Natural killer cell (primary cell): Measurements from ENCODE around the gene DOP1B. TPM values are rescaled to one million over a fixed set of nuclear protein-coding genes. Genes with fewer than 3 reads are reported as not detected.
A peak's percentile ranks its signal among the peaks of the same experiment; 100 is the strongest.

Source experiments
- ATAC-seq, 3 donors: fragments of 150-1000 bp in 2 of 3; fragments of 200-7000 bp in 1 of 3; cut with Tn5 transposase; 1 replicate in 1 of 3; 2 replicates in 2 of 3; pipeline ENCODE4 v1.10.0; 2021; ENCODE audit warnings: mild to moderate bottlenecking in 2 of 3, moderate library complexity in 2 of 3
- DNase-seq, 2 donors: peaks; one replicate each; pipeline versions ENCODE4 v3.0.0 to v3.0.0-alpha.2; 2013 to 2021; ENCODE audit warnings: mixed read lengths in 1 of 2
- H3K27ac ChIP-seq: one replicate; pipeline ENCODE4 v1.5.1; 2013; ENCODE audit warnings: mild to moderate bottlenecking, low read length
- H3K27me3 ChIP-seq: one replicate; pipeline ENCODE4 v1.6.1; 2013; ENCODE audit warnings: low read length; ENCODE audit not compliant: control insufficient read depth, insufficient read depth
- H3K36me3 ChIP-seq: one replicate; pipeline ENCODE4 v1.6.1; 2013; ENCODE audit warnings: low read length; ENCODE audit not compliant: control insufficient read depth, insufficient read depth
- H3K4me1 ChIP-seq: one replicate; pipeline ENCODE4 v1.6.1; 2013; ENCODE audit warnings: low read length; ENCODE audit not compliant: control insufficient read depth, insufficient read depth
- H3K4me3 ChIP-seq: one replicate; pipeline ENCODE4 v1.5.1; 2013; ENCODE audit warnings: low read length
- H3K9me3 ChIP-seq: one replicate; pipeline ENCODE4 v1.6.1; 2013; ENCODE audit warnings: low read length; ENCODE audit not compliant: control insufficient read depth, insufficient read depth
- H3K27ac Mint-ChIP-seq, 2 donors: one replicate each; pipeline ENCODE4 v1.8.0; 2022; ENCODE audit warnings: mild to moderate bottlenecking in 2 of 2, mixed read lengths in 2 of 2, moderate library complexity in 1 of 2
- H3K27me3 Mint-ChIP-seq, 2 donors: one replicate each; pipeline ENCODE4 v1.8.0; 2022; ENCODE audit warnings: low read depth in 2 of 2, mixed read lengths in 2 of 2
- H3K36me3 Mint-ChIP-seq: one replicate; pipeline ENCODE4 v1.8.0; 2022; ENCODE audit warnings: mixed read lengths
- H3K4me1 Mint-ChIP-seq, 2 donors: one replicate each; pipeline ENCODE4 v1.8.0; 2022; ENCODE audit warnings: mixed read lengths in 2 of 2
- H3K4me3 Mint-ChIP-seq: one replicate; pipeline ENCODE4 v1.8.0; 2022; ENCODE audit warnings: mild to moderate bottlenecking, moderate library complexity, mixed read lengths
- H3K9me3 Mint-ChIP-seq, 2 donors: one replicate each; pipeline ENCODE4 v1.8.0; 2022; ENCODE audit warnings: mixed read lengths in 2 of 2
- CTCF ChIP-seq: fragments of 200-600 bp; IDR thresholded peaks from one replicate; pipeline ENCODE4 v1.8.0; 2022; ENCODE audit warnings: antibody characterized with exemption
- WGBS: methylation state at CpG from one replicate; pipeline ENCODE4 v1.1.7; 2013; ENCODE audit warnings: missing lambda C conversion rate; ENCODE audit not compliant: insufficient coverage; 5-methylcytosine and 5-hydroxymethylcytosine counted together
- intact Hi-C: fragments of 100-400 bp; cut with micrococcal nuclease; formaldehyde crosslinking; loops from one replicate; pipeline ENCODE4 v1.14.2; 2022
- total RNA-seq, 4 donors: library from RNA; stranded (reverse); fragments of 120-200 nt in 1 of 4; gene quantifications; one replicate each; pipeline versions ENCODE4 v1.2.3 to v1.2.4, GENCODE V29; 2013 to 2022

Gene DOP1B
- total RNA-seq, 3 donors from 2014 or later (not counting 1 experiment from before 2014, with no cell fraction given) = 29.5 to 32.1 (median 31.9) TPM

- DNase-seq = no peak
- TF ChIP-seq CTCF = no peak
- ATAC-seq = no peak
- Histone ChIP-seq H3K27me3 (no peaks in the 10 kb centered on the region), H3K27ac (no peak overlapping the region), H3K4me1 (peaks cover 3% of the 10 kb centered on the region), H3K9me3 (no peaks in the 10 kb centered on the region), H3K4me3 (no peak overlapping the region), H3K36me3 (peaks cover 4% of the 10 kb centered on the region)
- no peak overlapping the region for H3K4me3 Mint-ChIP-seq
- H3K4me1 Mint-ChIP-seq = peaks cover 22 to 34% of the 10 kb centered on the region in 2 donors
- WGBS = 93% methylated on average over 16 of the region's 16 CpGs
- no peaks in the 10 kb centered on the region for H3K27me3 Mint-ChIP-seq
- intact Hi-C loops = no loop called here
- H3K36me3 Mint-ChIP-seq = no peaks in the 10 kb centered on the region
- no peaks in the 10 kb centered on the region for H3K9me3 Mint-ChIP-seq
- H3K27ac Mint-ChIP-seq = no peak overlapping the region
These were observed 27.9 kb downstream of the DOP1B start for GRCh38 chr21:36184545-36184944.

GRCh38 chr21:36185523-36185922 is 28.9 kb downstream of the DOP1B start:
- peaks cover 3% of the 10 kb centered on the region for H3K4me1 ChIP-seq
- Mint-ChIP-seq H3K4me1 (peaks cover 22 to 34% of the 10 kb centered on the region in 2 donors), H3K36me3 (no peaks in the 10 kb centered on the region), H3K27ac (peak overlapping the region in 1 of 2 donors; percentile 65), H3K4me3 (no peak overlapping the region), H3K9me3 (no peaks in the 10 kb centered on the region), H3K27me3 (no peaks in the 10 kb centered on the region)
- H3K27ac ChIP-seq = no peak overlapping the region
- DNase-seq (no peak), ATAC-seq (no peak)
- H3K36me3 ChIP-seq = peaks cover 4% of the 10 kb centered on the region
- H3K9me3 ChIP-seq = no peaks in the 10 kb centered on the region
- WGBS = 95% methylated on average over 8 of the region's 9 CpGs
- H3K27me3 ChIP-seq = no peaks in the 10 kb centered on the region
- H3K4me3 ChIP-seq = no peak overlapping the region
- intact Hi-C loops = no loop called here
- TF ChIP-seq CTCF = no peak

GRCh38 chr21:36186081-36186480 is 29.5 kb downstream of the DOP1B start:
- Histone ChIP-seq H3K4me3 (no peak overlapping the region), H3K36me3 (peaks cover 6% of the 10 kb centered on the region), H3K4me1 (peaks cover 3% of the 10 kb centered on the region), H3K27me3 (no peaks in the 10 kb centered on the region), H3K9me3 (no peaks in the 10 kb centered on the region), H3K27ac (no peak overlapping the region)
- peak overlapping the region in 1 of 2 donors; percentile 65 for H3K27ac Mint-ChIP-seq
- WGBS = 96% methylated on average over 4 of the region's 4 CpGs
- ATAC-seq = no peak
- no peaks in the 10 kb centered on the region for H3K36me3 Mint-ChIP-seq
- no peaks in the 10 kb centered on the region for H3K27me3 Mint-ChIP-seq
- TF ChIP-seq CTCF = no peak
- H3K4me3 Mint-ChIP-seq = no peak overlapping the region
- H3K9me3 Mint-ChIP-seq = no peaks in the 10 kb centered on the region
- peaks cover 27 to 34% of the 10 kb centered on the region in 2 donors for H3K4me1 Mint-ChIP-seq
- no peak for DNase-seq
- intact Hi-C loops = no loop called here
